Activated CD4-positive, alpha-beta T cell treated with anti-CD3 and anti-CD28 coated beads, Interleukin-2, amount 50 U/mL, for 24 hours (primary cell): ENCODE measurements around the gene NFIL3.

ENCODE experiments used
- DNase-seq, 2 donors: peaks; one replicate each; pipeline ENCODE4 v3.0.0-alpha.2; 2020; ENCODE audit warnings: low read depth in 1 of 2, low spot score in 1 of 2

The NFIL3 gene

DNA sequence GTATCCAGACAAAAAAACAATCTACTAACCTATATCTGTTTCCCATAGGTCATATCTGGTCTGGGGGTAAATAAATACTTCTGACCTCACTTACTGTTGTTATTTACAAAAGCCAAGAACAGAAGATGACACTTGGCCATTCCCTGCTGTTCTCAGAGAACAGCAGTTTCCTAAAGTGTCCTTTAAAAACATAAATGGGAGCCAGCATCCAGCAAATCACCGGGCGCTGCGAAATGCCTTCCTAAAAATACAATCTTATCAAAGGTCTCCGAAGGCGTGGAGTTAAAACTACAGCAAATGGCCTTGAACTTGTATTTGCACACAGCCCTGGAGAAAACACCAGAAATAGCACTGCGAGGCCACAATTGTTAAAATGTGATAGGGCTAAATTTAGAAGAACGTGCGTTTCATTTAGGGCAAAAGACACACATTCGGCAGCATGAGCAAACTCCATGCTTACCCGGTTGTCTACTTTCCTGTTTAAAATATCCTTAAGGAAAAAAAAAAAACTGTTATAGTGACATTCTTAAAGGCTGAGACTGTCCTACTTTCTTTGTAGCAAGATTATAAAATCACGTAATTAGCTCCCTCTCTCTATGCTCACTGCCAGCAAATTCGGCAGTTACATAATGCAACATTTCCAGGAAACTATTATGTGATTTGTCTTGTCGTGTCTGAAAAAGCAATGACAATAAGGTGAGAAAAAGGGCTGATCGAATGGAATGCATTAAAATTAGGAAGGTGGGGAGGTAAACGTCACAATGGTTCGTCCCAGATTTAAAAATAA, 1.5 kb downstream of the NFIL3 start:
- no peak for DNase-seq

DNA sequence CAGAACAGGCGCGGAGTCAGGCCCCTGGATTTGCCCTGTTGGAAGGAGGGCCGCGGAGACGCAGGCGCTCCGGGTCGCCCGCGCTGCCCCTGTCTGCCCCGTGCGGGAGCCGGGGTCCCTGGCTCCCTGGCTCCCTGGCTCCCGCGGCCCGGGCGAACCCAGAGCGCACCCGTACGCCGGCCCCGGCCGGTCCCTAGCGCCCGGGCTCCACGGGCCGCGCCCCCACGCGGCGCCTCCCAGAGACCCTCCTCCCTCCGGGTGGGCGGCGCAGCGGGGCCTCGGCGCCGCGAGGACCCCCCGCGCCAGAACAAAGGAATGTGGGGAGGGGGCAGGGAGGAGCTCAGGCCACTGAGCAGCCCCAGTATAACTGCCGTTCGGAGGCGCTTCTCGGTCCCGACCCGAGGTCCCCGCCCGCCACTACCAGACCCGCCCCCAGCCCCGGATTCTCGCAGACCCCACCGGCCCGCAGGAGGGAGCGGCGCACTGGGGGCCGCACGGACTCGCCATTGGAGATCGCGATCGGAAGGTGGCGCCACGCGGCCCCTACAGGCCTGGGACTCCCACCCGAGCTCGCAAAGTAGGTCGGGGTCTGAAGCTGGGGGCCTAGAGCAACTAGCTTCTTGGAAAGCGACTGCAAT, 2.4 kb downstream of the NFIL3 start:
- DNase-seq: no peak

DNA sequence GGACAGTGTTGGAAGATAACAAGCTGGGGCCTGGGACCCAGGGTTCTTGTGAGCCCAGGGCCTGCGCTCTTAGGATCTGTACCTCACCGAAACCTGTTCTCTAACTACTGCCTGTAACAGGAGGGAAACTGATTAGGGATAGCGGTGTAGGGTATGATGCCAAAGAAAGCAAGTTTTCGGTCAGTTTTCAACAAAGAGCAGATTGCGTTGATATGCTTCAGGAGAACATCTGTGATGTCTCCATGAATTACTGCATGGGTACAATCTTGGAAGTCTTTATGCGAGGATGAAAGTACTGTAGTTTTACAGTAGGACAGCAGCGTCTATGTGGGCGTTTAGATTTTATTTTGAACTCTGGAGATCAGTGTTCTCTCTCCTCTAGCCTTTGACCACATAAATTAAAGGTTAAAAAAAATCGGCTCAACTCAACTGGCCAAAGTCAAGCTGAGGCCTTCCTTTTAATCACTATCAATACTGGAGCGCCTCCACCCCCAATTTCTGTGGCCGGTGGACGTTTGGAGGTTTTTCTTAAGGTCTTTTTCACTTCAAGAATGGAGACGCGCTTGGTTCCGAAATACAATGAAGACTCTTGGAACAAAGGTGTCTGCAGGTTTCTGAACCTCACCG, 3.0 kb downstream of the NFIL3 start:
- no peak for DNase-seq

DNA sequence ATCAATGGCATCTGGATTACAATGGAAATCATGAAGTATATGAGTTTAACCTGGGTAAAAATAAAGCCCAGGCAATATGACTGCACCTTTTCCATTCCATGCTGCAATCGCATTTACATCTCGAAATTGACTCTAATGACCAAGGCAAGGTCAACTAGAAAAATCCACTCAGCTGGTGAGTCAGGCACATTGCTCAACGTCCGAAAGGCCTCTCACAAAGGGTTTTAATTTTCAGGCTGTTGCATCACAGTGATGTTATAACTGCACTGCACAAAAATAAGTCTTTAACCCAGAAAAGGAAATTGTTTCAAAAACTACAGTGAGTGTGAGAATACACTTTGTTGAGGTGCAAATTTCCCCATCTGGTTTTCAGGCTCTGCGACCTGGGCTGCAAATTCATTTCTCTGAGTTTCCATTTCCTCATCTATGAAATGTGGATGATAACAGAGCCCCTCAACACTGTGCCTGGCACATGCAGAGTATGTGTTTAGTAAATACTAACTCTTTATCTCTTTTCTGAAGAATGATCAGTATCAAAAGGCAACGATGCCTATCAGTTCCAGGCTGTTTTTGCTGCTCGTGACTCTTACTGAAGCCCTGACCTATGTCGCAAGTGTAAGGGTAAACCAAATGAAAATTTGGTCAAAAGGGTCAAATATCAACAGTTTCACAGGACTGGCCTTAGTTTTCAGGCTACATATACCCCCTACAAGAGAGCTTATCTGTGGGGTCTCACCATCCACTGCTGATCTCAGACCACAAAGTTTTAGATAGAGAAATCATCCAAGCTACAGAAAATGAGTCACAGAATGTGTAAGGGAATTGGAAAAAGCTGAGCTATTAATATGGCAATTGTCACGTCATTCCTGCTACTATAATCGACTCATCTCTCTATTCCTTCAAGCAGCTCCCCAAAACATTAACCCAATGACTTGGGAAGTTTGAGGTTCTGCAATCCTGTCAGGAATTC, 4.1 kb downstream of the NFIL3 start:
- no peak for DNase-seq

- DNase-seq: no peak
Measured at GRCh38 chr9:91418215-91418610, 5.4 kb downstream of the NFIL3 start.

- no peak for DNase-seq
Measured at GRCh38 chr9:91417602-91418214, 5.9 kb downstream of the NFIL3 start.

- DNase-seq: no peak
Measured at GRCh38 chr9:91416096-91416712, 7.4 kb downstream of the NFIL3 start.

DNA sequence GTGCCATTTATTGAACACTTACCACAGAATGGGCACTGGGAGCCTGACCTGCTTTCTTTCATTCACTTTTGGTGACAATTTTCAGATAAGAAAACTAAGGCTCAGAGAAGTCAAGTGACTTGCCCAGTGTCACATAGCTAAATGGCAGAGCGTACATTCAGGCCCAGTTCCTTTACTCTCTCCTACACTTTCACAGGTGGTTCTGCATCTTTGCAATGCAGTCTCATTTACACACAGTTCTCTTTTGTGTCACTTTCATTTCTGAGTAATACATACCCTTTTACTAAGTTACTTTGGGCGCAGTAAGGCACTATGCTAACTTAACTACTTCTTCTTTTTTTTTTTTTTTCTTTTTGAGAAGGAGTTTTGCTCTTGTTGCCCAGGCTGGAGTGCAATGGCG, 8.3 kb downstream of the NFIL3 start:
- no peak for DNase-seq

DNA sequence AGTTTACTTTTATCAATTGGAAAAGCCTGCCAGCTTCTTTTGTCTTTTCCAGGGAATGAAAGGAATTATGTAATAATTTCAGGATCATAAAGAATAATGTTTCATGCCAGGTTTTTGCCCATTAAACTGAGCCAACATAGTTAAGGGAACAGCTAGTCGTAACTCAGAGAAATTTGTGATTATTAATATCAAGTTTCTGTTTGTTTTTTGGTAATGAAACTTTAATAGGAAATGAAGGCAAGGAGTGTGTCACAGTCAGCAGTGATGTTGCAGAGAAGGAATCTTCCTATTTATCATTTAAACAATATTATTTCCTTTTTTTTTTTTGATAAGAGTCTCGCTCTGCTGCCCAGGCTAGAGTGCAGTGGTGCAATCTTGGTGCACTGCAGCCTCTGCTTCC, 10.7 kb downstream of the NFIL3 start:
- no peak for DNase-seq

DNA sequence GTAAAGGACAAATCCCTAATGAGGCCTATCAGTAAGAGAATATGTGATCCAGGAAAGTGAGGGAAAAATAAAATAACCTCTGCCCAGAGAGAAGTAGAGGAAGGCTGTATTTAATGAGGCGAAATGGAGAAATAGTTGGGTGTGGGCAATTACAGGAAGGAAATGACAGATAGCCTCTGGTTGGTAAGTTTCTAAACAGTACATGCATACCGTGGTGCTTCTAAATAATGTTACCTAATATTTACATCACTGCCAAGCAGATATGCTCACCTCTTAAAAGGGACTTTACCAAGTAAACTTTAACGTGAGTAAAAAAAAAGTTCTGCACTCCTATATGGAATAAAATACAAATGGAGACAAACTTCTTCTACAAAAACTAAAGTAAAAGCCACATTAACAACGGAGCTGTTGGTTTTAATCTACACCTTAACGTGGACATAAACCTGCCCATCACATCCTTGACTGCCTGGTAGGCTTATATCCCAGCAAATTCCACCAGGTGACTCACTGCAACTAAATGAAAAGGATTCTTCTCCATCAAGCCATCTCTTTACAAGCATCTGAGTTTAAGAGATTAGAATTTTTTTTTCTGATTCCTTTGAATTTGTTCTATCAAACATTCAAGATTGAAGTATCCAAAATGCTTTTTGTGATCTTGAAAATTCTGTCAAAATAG, 12.4 kb downstream of the NFIL3 start:
- DNase-seq: no peak

GRCh38 chr9:91410161-91410560, 13.5 kb downstream of the NFIL3 start:
- no peak for DNase-seq

DNA sequence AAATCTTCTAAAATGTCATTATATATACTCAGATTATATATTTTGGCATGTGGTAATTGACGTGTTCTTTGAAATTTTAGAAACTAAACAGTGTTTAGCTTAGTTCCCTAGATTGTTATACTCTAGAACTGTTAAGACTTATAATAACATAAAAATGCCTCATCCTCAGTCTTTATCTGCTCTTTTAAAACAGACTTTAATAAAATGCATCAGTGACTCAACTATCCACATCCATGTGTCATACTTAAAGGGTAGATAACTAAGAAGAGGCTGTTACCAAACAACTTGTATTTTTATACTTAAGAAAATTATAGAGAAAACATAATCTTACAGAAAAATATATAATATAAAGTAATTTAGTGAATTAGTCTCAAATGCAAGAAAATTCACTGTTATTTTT, 15.2 kb downstream of the NFIL3 start:
- DNase-seq: no peak

GRCh38 chr9:91407580-91408318, 15.9 kb downstream of the NFIL3 start:
- DNase-seq: no peak

- no peak for DNase-seq
Measured at GRCh38 chr9:91405343-91406077, 18.1 kb downstream of the NFIL3 start.

GRCh38 chr9:91403665-91404543, 19.7 kb downstream of the NFIL3 start:
- DNase-seq: no peak

GRCh38 chr9:91398926-91399325, 24.7 kb downstream of the NFIL3 start:
- DNase-seq: no peak
